NCI-H1092 treated with DMSO at 0.1 percent for 48 hours (cell line): ENCODE data around the gene EXOC6.

Source experiments
- DNase-seq: peaks from one replicate; lab custom pipeline; 2025; lab: John Stamatoyannopoulos, UW

The EXOC6 gene

DNA sequence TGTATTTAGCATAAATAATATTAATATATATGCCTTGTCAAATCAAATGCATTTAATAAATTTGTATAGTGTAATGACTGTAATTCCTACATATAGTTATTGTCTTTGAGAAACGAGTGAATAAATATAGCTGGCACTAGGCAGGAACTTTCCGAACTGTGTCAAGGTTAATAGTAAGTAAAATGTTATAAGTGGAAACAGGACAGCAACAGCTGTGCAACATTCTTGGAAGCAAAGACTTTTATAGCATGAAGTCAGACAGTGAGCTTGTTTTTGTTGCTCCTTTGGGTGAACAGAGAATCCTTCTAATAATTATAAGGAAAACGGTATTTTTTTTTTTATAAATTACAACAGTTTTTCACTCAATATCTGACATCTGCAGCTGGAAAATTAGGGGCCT is 14.0 kb upstream of the EXOC6 start:
- DNase-seq: no peak

GRCh38 chr10:92834986-92835385 is 13.3 kb upstream of the EXOC6 start:
- no peak for DNase-seq

- no peak for DNase-seq
Measured at GRCh38 chr10:92837456-92837855, 10.9 kb upstream of the EXOC6 start.

GRCh38 chr10:92839191-92840085 is 8.9 kb upstream of the EXOC6 start:
- no peak for DNase-seq

- no peak for DNase-seq
Measured at GRCh38 chr10:92844746-92845145, 3.6 kb upstream of the EXOC6 start.

- DNase-seq: no peak
Measured at GRCh38 chr10:92845921-92846320, 2.4 kb upstream of the EXOC6 start.

- no peak for DNase-seq
Measured at GRCh38 chr10:92846344-92846743, 2.0 kb upstream of the EXOC6 start.

- DNase-seq: no peak
Measured at GRCh38 chr10:92846854-92847201, 1.5 kb upstream of the EXOC6 start.

GRCh38 chr10:92847202-92847864 is 987 bp upstream of the EXOC6 start:
- DNase-seq: no peak

DNA sequence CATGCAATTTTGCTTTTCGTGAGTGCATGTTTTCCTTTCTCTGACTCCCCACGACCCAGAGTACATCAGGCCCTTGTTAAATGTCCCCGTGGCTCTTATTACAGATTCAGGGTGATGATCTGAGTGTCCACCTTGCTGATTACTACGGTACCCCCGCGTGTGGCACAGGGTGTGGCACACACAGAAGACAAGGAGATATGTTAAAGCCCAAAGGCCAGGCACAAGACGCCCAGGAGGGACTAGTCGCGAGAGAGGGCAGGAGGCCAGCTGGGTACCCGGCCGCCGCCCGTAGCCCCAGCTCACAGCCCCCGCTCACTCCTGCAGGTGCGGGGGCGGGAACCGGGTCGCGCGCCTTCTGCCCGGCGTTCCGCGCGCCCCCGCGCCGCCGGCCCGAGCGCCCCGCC is 281 bp upstream of the EXOC6 start:
- peak; percentile 57 for DNase-seq

GRCh38 chr10:92849234-92849525 is 860 bp downstream of the EXOC6 start:
- DNase-seq: peak; percentile 35

DNA sequence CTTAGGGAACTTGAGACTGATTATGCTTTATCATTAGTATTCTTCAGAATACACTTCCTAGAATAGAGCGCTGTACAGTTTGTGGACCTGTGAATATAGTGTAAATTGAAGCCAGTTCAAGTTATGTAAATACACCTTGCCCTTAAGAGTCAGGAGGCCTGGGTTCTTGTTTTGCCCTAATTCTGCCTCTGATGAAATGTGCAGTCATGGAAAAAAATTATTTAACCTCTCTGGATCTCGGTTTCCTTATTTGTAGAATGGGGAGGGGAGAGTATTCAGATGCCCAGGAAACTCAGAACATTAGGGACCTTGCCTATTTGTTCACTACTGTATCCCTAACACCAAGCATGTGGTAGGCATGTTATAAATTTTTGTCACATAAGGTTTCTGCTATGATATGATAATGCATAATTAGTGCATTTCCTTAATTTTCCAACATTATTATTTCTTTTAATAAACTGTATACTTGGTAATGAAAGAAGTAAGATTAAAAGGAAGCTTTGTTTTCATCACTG is 1.3 kb downstream of the EXOC6 start:
- DNase-seq: no peak

- DNase-seq: no peak
Measured at GRCh38 chr10:92850185-92850584, 1.9 kb downstream of the EXOC6 start.

- no peak for DNase-seq
Measured at GRCh38 chr10:92851003-92851402, 2.7 kb downstream of the EXOC6 start.

GRCh38 chr10:92855560-92855959 is 7.2 kb downstream of the EXOC6 start:
- DNase-seq: no peak

- DNase-seq: no peak
Measured at GRCh38 chr10:92857904-92858514, 9.7 kb downstream of the EXOC6 start.

DNA sequence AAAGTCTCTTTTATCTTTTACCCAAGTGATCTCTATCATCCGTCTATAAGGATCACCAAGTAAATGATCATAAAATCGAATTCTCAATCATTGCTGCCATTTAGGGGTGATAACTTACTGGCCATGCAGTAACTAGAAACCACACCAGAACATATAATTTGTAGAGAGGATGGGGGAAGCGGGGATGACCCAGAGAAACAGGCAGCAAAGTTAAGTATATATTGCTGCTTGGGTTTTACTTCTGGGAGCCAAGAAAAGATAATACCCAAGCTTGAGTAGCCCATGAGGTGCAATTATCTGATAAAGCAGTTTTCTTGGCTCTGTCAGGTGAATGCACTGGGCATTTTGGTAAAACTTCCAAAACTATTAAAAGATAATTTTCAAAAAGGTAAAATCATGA is 18.9 kb downstream of the EXOC6 start:
- no peak for DNase-seq

DNA sequence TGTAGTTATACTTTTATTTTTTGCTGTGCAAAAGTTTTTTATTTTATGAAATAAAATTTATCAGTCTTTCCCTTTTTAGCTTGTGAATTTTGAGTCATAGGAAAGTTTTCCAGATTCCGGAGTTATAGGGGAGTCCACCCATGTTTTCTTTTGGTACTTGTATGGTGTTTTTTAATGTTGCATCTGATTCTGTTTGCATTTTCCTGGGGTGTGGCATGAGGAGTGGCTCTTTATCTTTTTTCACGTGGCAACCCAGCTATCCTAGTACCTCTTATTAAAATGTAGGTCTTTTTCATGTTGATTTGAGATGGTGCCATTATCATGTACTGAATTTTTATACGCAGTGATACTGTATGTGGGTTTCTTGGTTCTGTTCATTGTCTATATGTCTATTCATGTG is 19.7 kb downstream of the EXOC6 start:
- no peak for DNase-seq

DNA sequence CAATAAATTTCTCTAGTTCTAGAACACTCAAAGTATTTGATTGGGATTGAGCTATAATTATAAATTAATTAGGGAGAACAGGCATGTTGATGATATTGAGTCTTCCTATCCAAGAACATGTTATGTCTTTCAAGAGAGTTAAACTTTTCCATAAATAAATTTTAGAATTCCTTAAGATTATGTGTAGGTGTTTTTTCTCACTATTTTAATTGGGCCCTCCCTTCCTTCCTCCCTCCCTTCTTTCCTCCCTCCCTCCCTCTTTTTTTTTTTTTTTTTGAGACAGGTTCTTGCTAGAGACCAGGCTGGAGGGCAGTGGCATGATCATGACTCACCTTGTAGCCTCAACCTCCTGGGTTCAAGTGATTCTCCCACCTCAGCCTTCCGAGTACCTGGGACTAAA is 20.2 kb downstream of the EXOC6 start:
- DNase-seq: no peak

DNA sequence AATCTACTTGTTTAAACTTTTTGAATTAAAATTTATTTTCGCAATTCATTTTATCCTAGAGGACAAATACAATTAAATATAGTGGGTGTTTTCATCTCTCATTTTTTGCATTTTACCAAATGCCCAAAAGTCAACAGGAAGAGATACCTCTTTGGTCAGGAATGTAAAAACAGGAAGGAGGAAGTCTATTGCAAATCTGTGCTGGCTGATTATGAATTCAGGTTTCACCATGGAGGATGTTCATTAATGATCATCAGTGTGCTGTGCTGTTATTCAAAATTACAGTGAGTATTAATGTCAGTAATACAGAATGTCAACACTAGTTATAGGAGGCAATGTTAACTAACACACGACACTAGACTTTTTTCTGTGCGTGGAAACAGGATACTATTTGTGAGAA is 24.7 kb downstream of the EXOC6 start:
- no peak for DNase-seq

DNA sequence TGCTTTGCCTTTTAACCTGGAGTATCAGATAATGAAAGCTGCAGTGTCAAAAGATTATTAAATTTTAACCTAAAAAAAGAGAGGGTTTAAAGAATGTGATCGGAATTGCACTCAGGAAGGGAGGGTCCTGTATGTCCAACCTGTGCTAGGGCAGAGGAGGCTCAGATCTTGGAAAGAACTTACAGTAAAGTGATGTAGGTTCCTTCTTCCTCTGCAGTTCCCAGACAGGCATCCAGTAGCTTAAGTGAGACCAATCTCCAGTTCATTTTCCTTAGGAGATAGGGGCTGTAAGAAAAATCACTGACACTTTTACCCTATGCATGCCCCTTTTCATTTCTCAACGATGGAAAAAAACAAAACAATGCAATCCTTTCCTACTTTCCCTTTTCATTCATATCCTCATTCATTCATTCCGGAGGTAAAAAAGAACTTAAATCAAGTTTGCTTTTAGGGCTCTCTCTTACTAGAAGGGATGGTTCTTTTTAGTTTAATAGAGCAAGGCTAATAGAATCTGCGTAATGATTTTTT is 28.3 kb downstream of the EXOC6 start:
- no peak for DNase-seq

- peak; percentile 38 for DNase-seq
Measured at GRCh38 chr10:92880233-92880861, 32.0 kb downstream of the EXOC6 start.
